ENCODE results near the gene COL4A5. TPM values are rescaled to one million over a fixed set of nuclear protein-coding genes. Genes with fewer than 3 reads are reported as not detected.

The COL4A5 gene
- total RNA-seq, 1 experiment from 2014 or later, result 29.4 TPM

DNA sequence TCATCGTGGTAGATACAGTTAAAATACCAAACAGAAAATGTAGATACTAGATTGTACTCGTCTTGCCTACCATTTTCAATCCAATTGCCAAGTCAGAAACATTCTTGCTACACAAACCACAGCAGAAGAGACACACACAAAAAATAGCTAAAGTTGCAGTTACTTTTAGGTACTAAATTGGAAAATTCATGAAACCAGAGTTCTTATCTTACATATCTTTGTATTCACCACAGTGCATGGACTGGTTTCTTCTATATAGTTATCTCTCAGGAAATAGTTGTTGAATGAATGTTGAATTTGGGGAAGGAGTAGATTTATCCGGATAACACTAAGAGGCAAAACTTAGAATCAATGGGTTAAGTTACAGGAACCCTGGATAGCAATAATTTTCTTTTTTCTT, 14.2 kb downstream of the COL4A5 start:
- H3K27ac ChIP-seq (ENCODE audit: low read depth, low read length), result no peak overlapping the region
- no peak overlapping the region for H3K9ac ChIP-seq (ENCODE audit: low read length)
- no peak overlapping the region for H3K4me2 ChIP-seq (ENCODE audit: low read length)
- no peaks in the 10 kb centered on the region for H3K27me3 ChIP-seq (ENCODE audit: insufficient read depth, low read length)
- no peak overlapping the region for H2AFZ ChIP-seq (ENCODE audit: low read depth, low read length, poor library complexity, severe bottlenecking)
- POLR2A ChIA-PET, result no interaction called here
- no peak overlapping the region for H3K4me3 ChIP-seq (replicated peaks in 1 of 2; ENCODE audit: low read depth in 1 of 2, low read length in 2 of 2)
- peaks cover 3% of the 10 kb centered on the region; the same call in 1 of the 2 replicates for H3K79me2 ChIP-seq (ENCODE audit: insufficient read depth, low read length)
- peaks cover 0 to 4% of the 10 kb centered on the region in 2 experiments; a peak in 1 of 4 replicates for H3K4me1 ChIP-seq (ENCODE audit: control insufficient read depth in 1 of 2, insufficient read depth in 2 of 2, low read length in 2 of 2)
- TF ChIP-seq CEBPB (IDR thresholded peaks at IDR 0.05; ENCODE audit: low read depth) (no peak), FOSL1 (IDR thresholded peaks at IDR 0.05; ENCODE audit: low read depth) (no peak), TCF7L2 (IDR thresholded peaks at IDR 0.05; ENCODE audit: borderline replicate concordance, extremely low read depth, insufficient read depth, insufficient read length) (no peak), SIN3A (IDR thresholded peaks at IDR 0.05; ENCODE audit: low read depth) (no peak), YY1 (IDR thresholded peaks at IDR 0.05; ENCODE audit: extremely low read depth, insufficient replicate concordance, low read depth, low read length) (no peak), ZNF274 (IDR thresholded peaks at IDR 0.05; ENCODE audit: low read depth, low read length) (no peak), POLR2A (IDR thresholded peaks at IDR 0.05; ENCODE audit: borderline replicate concordance, extremely low read depth, insufficient read depth, insufficient read length) (no peak), CBX3 (IDR thresholded peaks at IDR 0.05; ENCODE audit: low read depth) (no peak)
- TF ChIP-seq, protein P1, sequence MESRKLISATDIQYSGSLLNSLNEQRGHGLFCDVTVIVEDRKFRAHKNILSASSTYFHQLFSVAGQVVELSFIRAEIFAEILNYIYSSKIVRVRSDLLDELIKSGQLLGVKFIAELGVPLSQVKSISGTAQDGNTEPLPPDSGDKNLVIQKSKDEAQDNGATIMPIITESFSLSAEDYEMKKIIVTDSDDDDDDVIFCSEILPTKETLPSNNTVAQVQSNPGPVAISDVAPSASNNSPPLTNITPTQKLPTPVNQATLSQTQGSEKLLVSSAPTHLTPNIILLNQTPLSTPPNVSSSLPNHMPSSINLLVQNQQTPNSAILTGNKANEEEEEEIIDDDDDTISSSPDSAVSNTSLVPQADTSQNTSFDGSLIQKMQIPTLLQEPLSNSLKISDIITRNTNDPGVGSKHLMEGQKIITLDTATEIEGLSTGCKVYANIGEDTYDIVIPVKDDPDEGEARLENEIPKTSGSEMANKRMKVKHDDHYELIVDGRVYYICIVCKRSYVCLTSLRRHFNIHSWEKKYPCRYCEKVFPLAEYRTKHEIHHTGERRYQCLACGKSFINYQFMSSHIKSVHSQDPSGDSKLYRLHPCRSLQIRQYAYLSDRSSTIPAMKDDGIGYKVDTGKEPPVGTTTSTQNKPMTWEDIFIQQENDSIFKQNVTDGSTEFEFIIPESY (IDR thresholded peaks at IDR 0.05; ENCODE audit: extremely low read depth, insufficient replicate concordance, low read length), result no peak
- TF ChIP-seq, protein P2, sequence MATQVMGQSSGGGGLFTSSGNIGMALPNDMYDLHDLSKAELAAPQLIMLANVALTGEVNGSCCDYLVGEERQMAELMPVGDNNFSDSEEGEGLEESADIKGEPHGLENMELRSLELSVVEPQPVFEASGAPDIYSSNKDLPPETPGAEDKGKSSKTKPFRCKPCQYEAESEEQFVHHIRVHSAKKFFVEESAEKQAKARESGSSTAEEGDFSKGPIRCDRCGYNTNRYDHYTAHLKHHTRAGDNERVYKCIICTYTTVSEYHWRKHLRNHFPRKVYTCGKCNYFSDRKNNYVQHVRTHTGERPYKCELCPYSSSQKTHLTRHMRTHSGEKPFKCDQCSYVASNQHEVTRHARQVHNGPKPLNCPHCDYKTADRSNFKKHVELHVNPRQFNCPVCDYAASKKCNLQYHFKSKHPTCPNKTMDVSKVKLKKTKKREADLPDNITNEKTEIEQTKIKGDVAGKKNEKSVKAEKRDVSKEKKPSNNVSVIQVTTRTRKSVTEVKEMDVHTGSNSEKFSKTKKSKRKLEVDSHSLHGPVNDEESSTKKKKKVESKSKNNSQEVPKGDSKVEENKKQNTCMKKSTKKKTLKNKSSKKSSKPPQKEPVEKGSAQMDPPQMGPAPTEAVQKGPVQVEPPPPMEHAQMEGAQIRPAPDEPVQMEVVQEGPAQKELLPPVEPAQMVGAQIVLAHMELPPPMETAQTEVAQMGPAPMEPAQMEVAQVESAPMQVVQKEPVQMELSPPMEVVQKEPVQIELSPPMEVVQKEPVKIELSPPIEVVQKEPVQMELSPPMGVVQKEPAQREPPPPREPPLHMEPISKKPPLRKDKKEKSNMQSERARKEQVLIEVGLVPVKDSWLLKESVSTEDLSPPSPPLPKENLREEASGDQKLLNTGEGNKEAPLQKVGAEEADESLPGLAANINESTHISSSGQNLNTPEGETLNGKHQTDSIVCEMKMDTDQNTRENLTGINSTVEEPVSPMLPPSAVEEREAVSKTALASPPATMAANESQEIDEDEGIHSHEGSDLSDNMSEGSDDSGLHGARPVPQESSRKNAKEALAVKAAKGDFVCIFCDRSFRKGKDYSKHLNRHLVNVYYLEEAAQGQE (IDR thresholded peaks at IDR 0.05; ENCODE audit: low read depth), result no peak
- no peaks in the 10 kb centered on the region for H3K9me2 ChIP-seq (ENCODE audit: insufficient read depth)
- no peaks in the 10 kb centered on the region for H4K20me1 ChIP-seq (ENCODE audit: insufficient read depth)
- CTCF ChIA-PET, result no interaction called here
- no peaks in the 10 kb centered on the region for H3K36me3 ChIP-seq (ENCODE audit: control insufficient read depth in 1 of 2, insufficient read depth in 2 of 2, low read length in 2 of 2)
- BruUV-seq (replicated peaks), result no TSS peak
- no peak for ATAC-seq
- RAD21 ChIA-PET (ENCODE audit: low non-redundant PET in 1 of 2, low total read pairs in 2 of 2, uncharacterized antibody in 2 of 2, unreplicated experiment in 2 of 2), result no interaction called here
- H3K9me3 ChIP-seq (ENCODE audit: control insufficient read depth in 1 of 2, insufficient read depth in 1 of 2, low read depth in 1 of 2, low read length in 2 of 2), result no peaks in the 10 kb centered on the region
- intact Hi-C loops (cut with micrococcal nuclease), result no loop called here
- DNase-seq (ENCODE audit: low read depth, low spot score), result no peak
